HepG2 (cell line): ENCODE data around the gene BNC1. TPM values are rescaled to one million over a fixed set of nuclear protein-coding genes. Genes with fewer than 3 reads are reported as not detected.

Experiments used
- ATAC-seq: fragments of 200-7000 bp; cut with Tn5 transposase; 3 replicates; pipeline ENCODE4 v1.9.1; 2020; ENCODE audit warnings: mild to moderate bottlenecking, moderate library complexity
- BruUV-seq: library from RNA; stranded (reverse); fragments of 400-500 nt; replicated peaks from 2 replicates; lab custom pipeline; 2021; lab: Mats Ljungman, UMichigan
- CTCF ChIA-PET: fragments of 300-600 bp; formaldehyde crosslinking; extraction: SDS; loops from one replicate; lab custom pipeline; 2021; ENCODE audit warnings: low total read pairs, inconsistent platforms, low intra/inter-chr PET ratio; lab: Yijun Ruan, JAX
- POLR2A ChIA-PET: fragments of 350-600 bp; sonication (Branson Sonifier 250); formaldehyde crosslinking; loops from one replicate; lab custom pipeline; 2020; ENCODE audit warnings: antibody characterized with exemption, inconsistent platforms; lab: Yijun Ruan, JAX
- DNase-seq: peaks from one replicate; pipeline ENCODE4 v3.0.0-alpha.2; 2015; ENCODE audit warnings: low spot score
- FAIRE-seq: peaks from 3 replicates; lab custom pipeline; 2011; peaks lifted over from hg19 to GRCh38; lab: Jason Lieb, UNC
- H2AFZ ChIP-seq: one replicate; pipeline ENCODE4 v1.6.1; 2011; ENCODE audit warnings: low read length, inconsistent platforms
- H3K27ac ChIP-seq: fragments of 300-600 bp; 3 replicates; pipeline ENCODE4 v1.8.0; 2011; ENCODE audit warnings: mixed run types, mild to moderate bottlenecking, mixed read lengths, low read length, inconsistent platforms; ENCODE audit not compliant: insufficient read depth; ENCODE audit errors: extremely low read length
- H3K27me3 ChIP-seq, 2 experiments: fragments of 200-600 bp in 1 of 2; 2 replicates in 1 of 2; 3 replicates in 1 of 2; pipeline versions ENCODE4 v1.6.0 to v1.8.0; 2011; ENCODE audit warnings: low read length in 2 of 2, mild to moderate bottlenecking in 2 of 2, moderate library complexity in 2 of 2, inconsistent platforms in 1 of 2; ENCODE audit not compliant: insufficient read depth in 2 of 2, control insufficient read depth in 1 of 2
- H3K36me3 ChIP-seq, 2 experiments: fragments of 200-600 bp in 1 of 2; replicated peaks in 1 of 2; 2 replicates in 1 of 2; 3 replicates in 1 of 2; pipeline versions ENCODE4 v1.5.1 to v1.8.0; 2011; ENCODE audit warnings: low read length in 2 of 2, inconsistent platforms in 1 of 2; ENCODE audit not compliant: insufficient read depth in 2 of 2, control insufficient read depth in 1 of 2
- H3K4me1 ChIP-seq: 2 replicates; pipeline ENCODE4 v1.5.1; 2012; ENCODE audit warnings: low read length, inconsistent platforms; ENCODE audit not compliant: insufficient read depth
- H3K4me2 ChIP-seq: 2 replicates; pipeline ENCODE4 v1.6.0; 2011; ENCODE audit warnings: low read depth, low read length, inconsistent platforms
- H3K4me3 ChIP-seq, 3 experiments: fragments of 200-600 bp in 1 of 3; sonication (generic), shearing (Covaris generic) in 1 of 3; replicated peaks in 1 of 3; 2 replicates each; pipeline ENCODE4 v1.5.1; 2011 to 2016; ENCODE audit warnings: low read length in 3 of 3, inconsistent platforms in 2 of 3, low read depth in 2 of 3, mild to moderate bottlenecking in 2 of 3, control low read depth in 1 of 3, mixed read lengths in 1 of 3; ENCODE audit not compliant: insufficient read depth in 1 of 3
- H3K79me2 ChIP-seq: one replicate; pipeline ENCODE4 v1.6.1; 2011; ENCODE audit warnings: low read length, inconsistent platforms; ENCODE audit not compliant: insufficient read depth
- H3K9ac ChIP-seq: 2 replicates; pipeline ENCODE4 v1.6.0; 2011; ENCODE audit warnings: mild to moderate bottlenecking, low read depth, low read length, inconsistent platforms; ENCODE audit not compliant: insufficient read depth
- H3K9me3 ChIP-seq: 2 replicates; pipeline ENCODE4 v1.5.1; 2012; ENCODE audit warnings: mild to moderate bottlenecking, low read length
- H4K20me1 ChIP-seq: 2 replicates; pipeline ENCODE4 v1.6.0; 2011; ENCODE audit warnings: inconsistent platforms, mild to moderate bottlenecking, low read length, moderate library complexity; ENCODE audit not compliant: insufficient read depth
- NFE2L2 ChIP-seq: fragments of 150-350 bp; IDR thresholded peaks from 2 replicates; pipeline ENCODE4 v1.6.1; 2014; ENCODE audit warnings: low read length
- RBM39 ChIP-seq: fragments of 200-400 bp; formaldehyde crosslinking; IDR thresholded peaks from one replicate; pipeline ENCODE4 v1.6.1; 2018; ENCODE audit warnings: antibody characterized with exemption, mild to moderate bottlenecking, low read depth, low read length; ENCODE audit not compliant: poor library complexity, severe bottlenecking
- SNAPC2 ChIP-seq: sonication (generic); formaldehyde crosslinking; IDR thresholded peaks from 2 replicates; pipeline ENCODE4 v1.8.1; 2022; ENCODE audit warnings: mild to moderate bottlenecking, missing genetic modification reagents
- SRSF4 ChIP-seq: fragments of 200-400 bp; formaldehyde crosslinking; IDR thresholded peaks from one replicate; pipeline ENCODE4 v1.6.1; 2018; ENCODE audit warnings: mild to moderate bottlenecking, low read depth, low read length, moderate library complexity; ENCODE audit not compliant: poor library complexity, severe bottlenecking
- YY1 ChIP-seq: IDR thresholded peaks from 2 replicates; pipeline ENCODE4 v1.6.1; 2011; ENCODE audit warnings: low read length, low read depth, moderate library complexity, mild to moderate bottlenecking; ENCODE audit not compliant: insufficient read depth, insufficient replicate concordance
- ZBTB7B ChIP-seq: sonication (generic); formaldehyde crosslinking; IDR thresholded peaks from 2 replicates; pipeline ENCODE4 v1.4.0; 2020; ENCODE audit warnings: missing genetic modification reagents
- ZFP1 ChIP-seq: IDR thresholded peaks from 2 replicates; pipeline ENCODE4 v1.6.1; 2016
- ZNF253 ChIP-seq: sonication (generic); formaldehyde crosslinking; IDR thresholded peaks from 2 replicates; pipeline ENCODE4 v1.8.0; 2022; ENCODE audit warnings: mild to moderate bottlenecking, missing genetic modification reagents, borderline replicate concordance
- ZNF33B ChIP-seq: sonication (generic); formaldehyde crosslinking; IDR thresholded peaks from 2 replicates; pipeline ENCODE4 v1.5.1; 2020; ENCODE audit warnings: mild to moderate bottlenecking, missing genetic modification reagents
- ZNF431 ChIP-seq: sonication (generic); formaldehyde crosslinking; IDR thresholded peaks from 2 replicates; pipeline ENCODE4 v1.9.0; 2022; ENCODE audit warnings: missing genetic modification reagents, low read depth, mild to moderate bottlenecking, borderline replicate concordance
- ZNF713 ChIP-seq: sonication (generic); formaldehyde crosslinking; IDR thresholded peaks from 2 replicates; pipeline ENCODE4 v1.4.0; 2020; ENCODE audit warnings: mild to moderate bottlenecking, missing genetic modification reagents
- ZNF724P ChIP-seq: sonication (generic); formaldehyde crosslinking; IDR thresholded peaks from 2 replicates; pipeline ENCODE4 v1.8.0; 2022; ENCODE audit warnings: missing genetic modification reagents, borderline replicate concordance
- ZNF749 ChIP-seq: sonication (generic); formaldehyde crosslinking; IDR thresholded peaks from 2 replicates; pipeline ENCODE4 v1.8.0; 2022; ENCODE audit warnings: mild to moderate bottlenecking, missing genetic modification reagents, moderate library complexity, borderline replicate concordance
- ZNF841 ChIP-seq: sonication (generic); formaldehyde crosslinking; IDR thresholded peaks from 2 replicates; pipeline ENCODE4 v1.8.1; 2023; ENCODE audit warnings: missing genetic modification reagents, borderline replicate concordance
- WGBS: methylation state at CpG from one replicate; pipeline ENCODE4 v1.1.6; 2017; ENCODE audit warnings: low lambda C conversion rate; 5-methylcytosine and 5-hydroxymethylcytosine counted together
- in situ Hi-C: cut with HindIII; loops from 2 replicates; pipeline ENCODE4 v1.10.0; 2017; ENCODE audit warnings: low pct_unique_long_range_greater_than_20kb; ENCODE audit not compliant: extremely low pct_ligation_motif_present
- intact Hi-C: fragments of 100-400 bp; cut with micrococcal nuclease; formaldehyde crosslinking; loops from one replicate; pipeline ENCODE4 v1.10.0; 2022; ENCODE audit not compliant: unreplicated experiment
- polyA plus RNA-seq, 8 experiments: library from polyadenylated mRNA; depleted of rRNA in 3 of 8; stranded (reverse) in 7 of 8; unstranded in 1 of 8; fragments of >200 nt; fragmentation: Illumina TruSeq in 4 of 8; extraction: Trizol in 4 of 8; gene quantifications; 2 replicates each; pipeline versions ENCODE4 v1.2.1 to v1.2.3, GENCODE V29; 2011 to 2016; ENCODE audit warnings: low read depth in 4 of 8, missing spikeins in 1 of 8, mixed read lengths in 1 of 8; ENCODE audit not compliant: insufficient read depth in 1 of 8
- total RNA-seq, 5 experiments: library from RNA; depleted of rRNA; stranded (reverse); fragments of >200 nt; fragmentation: Illumina TruSeq; extraction: Trizol; gene quantifications; 2 replicates each; pipeline ENCODE4 v1.2.3, GENCODE V29; 2016; ENCODE audit warnings: low read depth in 1 of 5
- TF ChIP-seq, protein P1 (sequence below): sonication (generic); formaldehyde crosslinking; IDR thresholded peaks from 2 replicates; pipeline ENCODE4 v1.5.1; 2020; ENCODE audit warnings: missing genetic modification reagents, mild to moderate bottlenecking, borderline replicate concordance
- TF ChIP-seq, protein P2 (sequence below): sonication (generic); formaldehyde crosslinking; IDR thresholded peaks from 2 replicates; pipeline ENCODE4 v1.4.0; 2020; ENCODE audit warnings: missing genetic modification reagents, mild to moderate bottlenecking, borderline replicate concordance

BNC1 gene
- total and polyA plus RNA-seq, 2 of the 13 experiments (the other 11 are each of a cell fraction or from before 2014, with no cell fraction given), result not detected

DNA sequence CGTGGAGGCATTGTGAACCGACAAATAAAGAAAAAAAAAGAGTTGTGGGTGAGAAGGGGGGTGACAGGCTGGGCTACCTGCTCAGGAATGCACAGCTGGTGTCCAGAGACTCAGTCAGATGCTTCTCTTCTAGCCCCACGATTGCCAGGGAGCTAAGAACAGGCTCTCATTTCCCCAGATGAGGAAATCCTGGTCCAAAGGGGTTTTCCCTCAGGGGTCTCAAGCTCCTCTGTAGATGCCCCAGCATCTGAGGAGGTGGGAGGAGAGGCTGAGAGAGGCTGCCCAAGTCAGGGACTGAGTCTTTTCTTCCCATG lies 35.5 kb downstream of the BNC1 start:
- Histone ChIP-seq H3K4me1 (no peaks in the 10 kb centered on the region), H3K27me3 (peaks cover 0 to 5% of the 10 kb centered on the region in 2 experiments; a peak in 3 of 5 replicates), H3K9ac (no peak overlapping the region), H3K4me3 (no peak overlapping the region), H3K27ac (no peak overlapping the region), H3K4me2 (no peak overlapping the region), H3K36me3 (no peaks in the 10 kb centered on the region), H2AFZ (no peak overlapping the region), H4K20me1 (no peaks in the 10 kb centered on the region), H3K9me3 (no peaks in the 10 kb centered on the region), H3K79me2 (no peaks in the 10 kb centered on the region)
- intact Hi-C loops, result loop anchor here (2.0 to 5.0 kb wide), 2 partner anchors 132 to 188 kb away; no protein-coding TSS in a partner anchor
- BruUV-seq, result no TSS peak
- no peak for ATAC-seq
- ChIA-PET CTCF (interaction anchor here (1.2 to 1.3 kb wide), 2 partner anchors 188 to 310 kb away, joined by 4 to 9 read pairs; no protein-coding TSS in a partner anchor), POLR2A (no interaction called here)
- no peak for FAIRE-seq
- no peak for TF ChIP-seq ZNF724P (CRISPR knock-in tag)
- no peak for TF ChIP-seq ZFP1 (CRISPR knock-in tag)
- no peak for TF ChIP-seq RBM39
- TF ChIP-seq, protein P1, sequence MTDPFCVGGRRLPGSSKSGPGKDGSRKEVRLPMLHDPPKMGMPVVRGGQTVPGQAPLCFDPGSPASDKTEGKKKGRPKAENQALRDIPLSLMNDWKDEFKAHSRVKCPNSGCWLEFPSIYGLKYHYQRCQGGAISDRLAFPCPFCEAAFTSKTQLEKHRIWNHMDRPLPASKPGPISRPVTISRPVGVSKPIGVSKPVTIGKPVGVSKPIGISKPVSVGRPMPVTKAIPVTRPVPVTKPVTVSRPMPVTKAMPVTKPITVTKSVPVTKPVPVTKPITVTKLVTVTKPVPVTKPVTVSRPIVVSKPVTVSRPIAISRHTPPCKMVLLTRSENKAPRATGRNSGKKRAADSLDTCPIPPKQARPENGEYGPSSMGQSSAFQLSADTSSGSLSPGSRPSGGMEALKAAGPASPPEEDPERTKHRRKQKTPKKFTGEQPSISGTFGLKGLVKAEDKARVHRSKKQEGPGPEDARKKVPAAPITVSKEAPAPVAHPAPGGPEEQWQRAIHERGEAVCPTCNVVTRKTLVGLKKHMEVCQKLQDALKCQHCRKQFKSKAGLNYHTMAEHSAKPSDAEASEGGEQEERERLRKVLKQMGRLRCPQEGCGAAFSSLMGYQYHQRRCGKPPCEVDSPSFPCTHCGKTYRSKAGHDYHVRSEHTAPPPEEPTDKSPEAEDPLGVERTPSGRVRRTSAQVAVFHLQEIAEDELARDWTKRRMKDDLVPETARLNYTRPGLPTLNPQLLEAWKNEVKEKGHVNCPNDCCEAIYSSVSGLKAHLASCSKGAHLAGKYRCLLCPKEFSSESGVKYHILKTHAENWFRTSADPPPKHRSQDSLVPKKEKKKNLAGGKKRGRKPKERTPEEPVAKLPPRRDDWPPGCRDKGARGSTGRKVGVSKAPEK (CRISPR knock-in tag), result no peak
- TF ChIP-seq, protein P2, sequence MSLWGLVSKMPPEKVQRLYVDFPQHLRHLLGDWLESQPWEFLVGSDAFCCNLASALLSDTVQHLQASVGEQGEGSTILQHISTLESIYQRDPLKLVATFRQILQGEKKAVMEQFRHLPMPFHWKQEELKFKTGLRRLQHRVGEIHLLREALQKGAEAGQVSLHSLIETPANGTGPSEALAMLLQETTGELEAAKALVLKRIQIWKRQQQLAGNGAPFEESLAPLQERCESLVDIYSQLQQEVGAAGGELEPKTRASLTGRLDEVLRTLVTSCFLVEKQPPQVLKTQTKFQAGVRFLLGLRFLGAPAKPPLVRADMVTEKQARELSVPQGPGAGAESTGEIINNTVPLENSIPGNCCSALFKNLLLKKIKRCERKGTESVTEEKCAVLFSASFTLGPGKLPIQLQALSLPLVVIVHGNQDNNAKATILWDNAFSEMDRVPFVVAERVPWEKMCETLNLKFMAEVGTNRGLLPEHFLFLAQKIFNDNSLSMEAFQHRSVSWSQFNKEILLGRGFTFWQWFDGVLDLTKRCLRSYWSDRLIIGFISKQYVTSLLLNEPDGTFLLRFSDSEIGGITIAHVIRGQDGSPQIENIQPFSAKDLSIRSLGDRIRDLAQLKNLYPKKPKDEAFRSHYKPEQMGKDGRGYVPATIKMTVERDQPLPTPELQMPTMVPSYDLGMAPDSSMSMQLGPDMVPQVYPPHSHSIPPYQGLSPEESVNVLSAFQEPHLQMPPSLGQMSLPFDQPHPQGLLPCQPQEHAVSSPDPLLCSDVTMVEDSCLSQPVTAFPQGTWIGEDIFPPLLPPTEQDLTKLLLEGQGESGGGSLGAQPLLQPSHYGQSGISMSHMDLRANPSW (CRISPR knock-in tag), result no peak
- TF ChIP-seq ZNF253 (CRISPR knock-in tag), result no peak
- TF ChIP-seq ZNF33B (CRISPR knock-in tag), result no peak
- TF ChIP-seq ZNF713 (CRISPR knock-in tag), result no peak
- no peak for TF ChIP-seq ZNF841 (CRISPR knock-in tag)
- TF ChIP-seq SRSF4, result no peak
- no peak for TF ChIP-seq NFE2L2
- no peak for TF ChIP-seq SNAPC2
- TF ChIP-seq ZNF749 (CRISPR knock-in tag), result no peak
- no peak for TF ChIP-seq ZNF431 (CRISPR knock-in tag)
- TF ChIP-seq ZBTB7B (CRISPR knock-in tag), result no peak
- TF ChIP-seq YY1, result no peak
- no peak for DNase-seq
- 3% methylated on average over 3 of the region's 3 CpGs for WGBS
- in situ Hi-C loops, result no loop called here
